ENCODE data around the gene FSCN2.

The FSCN2 gene

DNA sequence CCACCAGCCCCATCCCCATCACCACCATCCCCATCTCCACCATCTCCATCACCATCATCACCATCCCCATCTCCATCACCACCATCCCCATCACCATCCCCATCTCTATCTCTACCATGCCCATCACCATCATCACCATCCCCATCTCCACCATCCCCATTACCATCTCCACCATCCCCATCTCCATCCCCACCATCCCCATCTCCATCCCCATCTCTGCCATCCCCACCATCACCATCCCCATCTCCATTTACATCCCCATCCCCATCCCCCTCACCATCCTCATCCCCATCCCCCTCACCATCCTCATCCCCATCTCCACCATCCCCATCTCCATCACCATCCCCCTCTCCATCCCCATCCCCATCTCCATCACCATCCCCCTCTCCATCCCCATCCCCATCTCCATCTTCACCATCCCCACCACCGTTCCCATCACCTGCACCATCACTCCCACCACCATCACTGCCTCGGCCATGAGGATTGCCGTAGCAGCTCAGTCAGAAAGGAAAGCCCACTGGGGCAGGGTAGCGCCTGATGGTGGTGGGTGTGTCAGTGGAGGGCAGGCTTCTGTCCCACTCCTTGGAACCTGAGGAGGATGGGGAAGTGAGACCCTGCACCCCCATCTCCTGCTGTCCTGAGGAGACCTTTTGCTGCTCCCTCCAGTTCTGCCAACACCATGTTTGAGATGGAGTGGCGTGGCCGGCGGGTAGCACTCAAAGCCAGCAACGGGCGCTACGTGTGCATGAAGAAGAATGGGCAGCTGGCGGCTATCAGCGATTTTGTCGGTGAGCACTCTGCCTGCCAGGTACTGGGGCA lies 7.5 kb downstream of the FSCN2 start:
- TF ChIP-seq, protein P1, sequence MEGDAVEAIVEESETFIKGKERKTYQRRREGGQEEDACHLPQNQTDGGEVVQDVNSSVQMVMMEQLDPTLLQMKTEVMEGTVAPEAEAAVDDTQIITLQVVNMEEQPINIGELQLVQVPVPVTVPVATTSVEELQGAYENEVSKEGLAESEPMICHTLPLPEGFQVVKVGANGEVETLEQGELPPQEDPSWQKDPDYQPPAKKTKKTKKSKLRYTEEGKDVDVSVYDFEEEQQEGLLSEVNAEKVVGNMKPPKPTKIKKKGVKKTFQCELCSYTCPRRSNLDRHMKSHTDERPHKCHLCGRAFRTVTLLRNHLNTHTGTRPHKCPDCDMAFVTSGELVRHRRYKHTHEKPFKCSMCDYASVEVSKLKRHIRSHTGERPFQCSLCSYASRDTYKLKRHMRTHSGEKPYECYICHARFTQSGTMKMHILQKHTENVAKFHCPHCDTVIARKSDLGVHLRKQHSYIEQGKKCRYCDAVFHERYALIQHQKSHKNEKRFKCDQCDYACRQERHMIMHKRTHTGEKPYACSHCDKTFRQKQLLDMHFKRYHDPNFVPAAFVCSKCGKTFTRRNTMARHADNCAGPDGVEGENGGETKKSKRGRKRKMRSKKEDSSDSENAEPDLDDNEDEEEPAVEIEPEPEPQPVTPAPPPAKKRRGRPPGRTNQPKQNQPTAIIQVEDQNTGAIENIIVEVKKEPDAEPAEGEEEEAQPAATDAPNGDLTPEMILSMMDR (IDR thresholded peaks at IDR 0.05), result no peak
- H3K27me3 ChIP-seq, result peaks cover 0 to 15% of the 10 kb centered on the region in 2 donors
- peaks cover 0 to 20% (median 10%) of the 10 kb centered on the region in 4 donors for H3K4me1 ChIP-seq
- no peak overlapping the region for H3K27ac ChIP-seq
- H3K9me3 ChIP-seq, result no peaks in the 10 kb centered on the region
- intact Hi-C loops (cut with DNase I; ENCODE audit: low total_unique reads), result no loop called here
- peaks cover 8 to 31% (median 25%) of the 10 kb centered on the region in 3 donors for H3K36me3 ChIP-seq
- H3K4me3 ChIP-seq, result no peak overlapping the region
- no peak for DNase-seq

DNA sequence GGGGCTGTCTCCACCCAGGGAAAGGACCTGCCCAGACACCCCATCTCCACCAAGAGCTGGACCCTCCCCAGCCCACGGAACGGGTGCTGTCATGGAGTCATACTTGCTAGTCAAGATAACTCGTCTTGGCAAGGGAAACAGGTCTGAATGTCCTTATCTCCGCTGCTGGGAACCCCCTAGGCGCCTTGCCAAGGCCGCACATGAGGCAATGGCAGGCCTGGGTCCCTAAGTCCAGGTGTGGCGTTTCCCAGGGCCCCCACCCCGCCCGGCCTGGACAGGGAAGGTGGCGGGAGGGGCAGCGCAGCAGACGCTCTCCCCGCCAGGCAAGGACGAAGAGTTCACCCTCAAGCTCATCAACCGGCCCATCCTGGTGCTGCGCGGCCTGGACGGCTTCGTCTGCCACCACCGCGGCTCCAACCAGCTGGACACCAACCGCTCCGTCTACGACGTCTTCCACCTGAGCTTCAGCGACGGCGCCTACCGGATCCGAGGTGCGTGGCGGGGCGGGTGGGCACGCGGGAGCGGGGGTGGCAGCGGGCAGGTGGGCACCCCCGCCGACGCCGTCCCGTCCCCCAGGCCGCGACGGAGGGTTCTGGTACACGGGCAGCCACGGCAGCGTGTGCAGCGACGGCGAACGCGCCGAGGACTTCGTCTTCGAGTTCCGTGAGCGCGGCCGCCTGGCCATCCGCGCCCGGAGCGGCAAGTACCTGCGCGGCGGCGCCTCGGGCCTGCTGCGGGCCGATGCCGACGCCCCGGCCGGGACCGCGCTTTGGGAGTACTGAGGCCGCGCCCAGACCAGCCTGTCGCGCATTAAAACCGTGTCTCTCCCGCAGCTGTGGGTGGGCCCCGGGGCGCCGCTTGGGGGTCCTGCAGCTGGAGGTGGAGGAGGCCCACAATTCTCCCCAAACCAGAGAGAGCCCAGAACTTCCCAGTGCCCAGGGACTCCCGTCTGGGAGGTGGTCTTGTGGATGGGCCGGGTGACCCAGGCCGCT lies 8.4 kb downstream of the FSCN2 start:
- H3K36me3 ChIP-seq, result peaks cover 15 to 40% (median 34%) of the 10 kb centered on the region in 3 donors
- H3K27ac ChIP-seq, result no peak overlapping the region
- no peaks in the 10 kb centered on the region for H3K9me3 ChIP-seq
- peaks cover 0 to 15% of the 10 kb centered on the region in 2 donors for H3K27me3 ChIP-seq
- no peak for DNase-seq
- no peak overlapping the region for H3K4me3 ChIP-seq
- H3K4me1 ChIP-seq, result peaks cover 0 to 20% (median 10%) of the 10 kb centered on the region in 4 donors
- intact Hi-C loops (cut with DNase I; ENCODE audit: low total_unique reads), result no loop called here
- TF ChIP-seq, protein P1 (IDR thresholded peaks at IDR 0.05), result no peak

DNA sequence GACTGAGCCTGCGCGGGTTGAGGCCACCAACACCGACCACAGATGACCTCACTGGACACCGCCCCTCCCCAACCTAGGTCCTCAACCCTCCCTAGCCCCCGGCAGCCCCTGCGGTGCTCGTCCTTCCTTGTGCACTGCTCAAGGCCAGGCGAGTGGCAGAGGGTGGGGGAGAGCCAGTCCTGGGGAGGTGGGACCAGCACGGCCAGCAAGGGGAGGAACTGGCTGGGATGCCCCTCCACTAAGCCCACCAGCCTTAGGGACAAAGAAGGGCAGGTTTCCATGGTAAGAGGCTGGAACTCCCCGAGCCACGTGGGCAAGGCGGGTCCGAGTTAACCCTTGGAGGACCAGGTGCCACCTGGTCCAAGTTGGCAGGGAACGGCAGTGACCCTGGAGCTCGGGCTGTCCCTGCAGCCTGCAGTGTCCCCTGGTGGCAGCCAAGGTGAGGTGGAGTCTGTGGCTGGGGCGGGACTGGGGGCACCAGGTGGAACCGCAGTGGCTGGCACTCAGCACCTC lies 9.2 kb downstream of the FSCN2 start:
- intact Hi-C loops (cut with DNase I; ENCODE audit: low total_unique reads), result no loop called here
- Histone ChIP-seq H3K4me1 (peaks cover 0 to 20% (median 10%) of the 10 kb centered on the region in 4 donors), H3K27me3 (peaks cover 0 to 15% of the 10 kb centered on the region in 2 donors), H3K27ac (no peak overlapping the region), H3K9me3 (no peaks in the 10 kb centered on the region), H3K36me3 (peaks cover 15 to 44% (median 37%) of the 10 kb centered on the region in 3 donors), H3K4me3 (no peak overlapping the region)
- DNase-seq, result no peak
- TF ChIP-seq, protein P1 (IDR thresholded peaks at IDR 0.05), result peak; percentile 48 to 50

DNA sequence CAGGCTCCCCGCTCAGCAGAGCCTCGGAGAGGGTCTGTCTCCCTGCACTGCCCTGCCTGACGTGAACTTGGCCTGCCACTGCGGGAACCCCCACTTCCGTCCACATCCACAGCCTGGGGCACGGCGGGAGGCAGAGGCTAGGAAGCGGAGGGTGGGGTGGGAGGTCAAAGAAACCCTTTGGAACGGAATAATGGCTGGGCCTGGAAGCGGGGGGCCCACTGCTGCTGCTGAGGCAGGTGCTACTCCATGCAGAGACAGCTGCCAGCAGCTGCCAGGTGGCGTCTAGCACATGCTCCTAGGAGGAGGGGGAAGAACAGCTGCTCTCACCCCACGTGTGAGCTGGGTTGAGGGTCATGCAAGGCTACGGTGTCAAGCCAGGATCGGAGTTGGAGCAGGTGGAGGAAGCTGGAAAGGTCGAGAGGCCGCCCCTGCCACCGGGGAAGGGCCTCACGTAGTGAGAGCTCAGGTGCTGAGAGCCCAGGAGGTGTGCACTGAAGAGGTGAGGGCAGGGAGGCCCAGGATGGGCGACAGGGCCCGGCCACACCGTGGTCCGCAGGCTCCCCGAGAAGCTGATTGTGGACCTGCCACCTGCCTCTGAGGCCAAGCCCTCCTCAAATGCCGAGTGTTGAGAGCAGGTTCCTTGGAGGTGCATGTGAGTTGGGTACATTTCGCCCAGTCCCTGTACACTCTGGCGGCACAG lies 9.8 kb downstream of the FSCN2 start:
- intact Hi-C loops (cut with DNase I; ENCODE audit: low total_unique reads), result no loop called here
- no peak overlapping the region for H3K27ac ChIP-seq
- no peak overlapping the region for H3K4me3 ChIP-seq
- H3K9me3 ChIP-seq, result no peaks in the 10 kb centered on the region
- H3K27me3 ChIP-seq, result peaks cover 0 to 15% of the 10 kb centered on the region in 2 donors
- TF ChIP-seq, protein P1 (IDR thresholded peaks at IDR 0.05), result no peak
- H3K36me3 ChIP-seq, result peaks cover 15 to 50% (median 43%) of the 10 kb centered on the region in 3 donors
- peaks cover 0 to 20% (median 10%) of the 10 kb centered on the region in 4 donors for H3K4me1 ChIP-seq
- DNase-seq, result no peak
